Esophagus (tissue), 2 donors: Measurements from ENCODE around the gene ASIC4. TPM values are rescaled to one million over a fixed set of nuclear protein-coding genes. Genes with fewer than 3 reads are reported as not detected.
A peak's percentile ranks its signal among the peaks of the same experiment; 100 is the strongest.

Experiments
- H3K27ac ChIP-seq, 2 donors: one replicate each; pipeline ENCODE4 v1.5.1; 2013; ENCODE audit warnings: low read depth in 2 of 2, mild to moderate bottlenecking in 2 of 2, inconsistent platforms in 1 of 2, low read length in 1 of 2, moderate library complexity in 1 of 2
- H3K27me3 ChIP-seq, 2 donors: one replicate each; pipeline ENCODE4 v1.6.1; 2013; ENCODE audit warnings: low read length in 2 of 2, control low read depth in 1 of 2, mild to moderate bottlenecking in 1 of 2; ENCODE audit not compliant: insufficient read depth in 2 of 2, control insufficient read depth in 1 of 2
- H3K36me3 ChIP-seq, 2 donors: one replicate each; pipeline ENCODE4 v1.6.1; 2013; ENCODE audit warnings: low read length in 1 of 2; ENCODE audit not compliant: control insufficient read depth in 2 of 2, insufficient read depth in 2 of 2
- H3K4me1 ChIP-seq, 2 donors: one replicate each; pipeline ENCODE4 v1.6.1; 2013; ENCODE audit warnings: low read length in 1 of 2; ENCODE audit not compliant: control insufficient read depth in 2 of 2, insufficient read depth in 2 of 2
- H3K4me3 ChIP-seq, 2 donors: one replicate each; pipeline ENCODE4 v1.5.1; 2013; ENCODE audit warnings: low read length in 2 of 2, mild to moderate bottlenecking in 2 of 2, low read depth in 1 of 2, moderate library complexity in 1 of 2
- H3K9me3 ChIP-seq, 2 donors: one replicate each; pipeline ENCODE4 v1.6.1; 2013; ENCODE audit warnings: mild to moderate bottlenecking in 2 of 2, low read depth in 1 of 2, low read length in 1 of 2, moderate library complexity in 1 of 2; ENCODE audit not compliant: control insufficient read depth in 2 of 2, insufficient read depth in 1 of 2
- WGBS, 2 donors: extraction: QIAGEN DNeasy Blood & Tissue Kit; methylation state at CpG; one replicate each; pipeline ENCODE4 v1.1.7; 2013; 5-methylcytosine and 5-hydroxymethylcytosine counted together
- polyA plus RNA-seq, 2 donors: library from polyadenylated mRNA; stranded (reverse); fragments of 200-250 nt; gene quantifications; one replicate each; pipeline ENCODE4 v1.2.3, GENCODE V29; 2013
- donor health status: healthy with polysubstance abuse.
- donor health status: Bipolar disorder and iron deficiency.

The ASIC4 gene
- polyA plus RNA-seq, 2 donors: 0.01 to 0.02 TPM

DNA sequence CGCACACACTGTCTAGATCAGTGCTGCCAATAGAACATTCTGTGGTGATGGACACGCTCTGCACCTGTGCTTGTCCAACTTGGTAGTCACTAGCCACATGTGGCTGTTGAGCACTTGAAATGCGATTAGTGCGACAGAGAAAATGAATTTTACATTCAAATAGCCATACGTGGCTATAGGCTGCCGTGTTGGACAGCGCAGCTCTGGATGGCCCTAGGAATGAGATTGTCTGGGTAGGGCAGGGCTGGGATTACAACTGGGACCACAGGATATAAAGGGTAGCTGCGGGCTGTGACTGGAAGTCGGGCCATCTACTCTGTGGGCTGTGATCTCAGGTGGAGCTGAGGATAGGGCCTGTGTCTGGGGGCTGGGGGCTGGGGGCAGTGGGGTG is 5.2 kb downstream of the ASIC4 start:
- H3K9me3 ChIP-seq: no peaks in the 10 kb centered on the region
- no peaks in the 10 kb centered on the region for H3K36me3 ChIP-seq
- no peak overlapping the region for H3K4me3 ChIP-seq
- peaks cover 0 to 4% of the 10 kb centered on the region in 2 donors for H3K27me3 ChIP-seq
- 87 to 91% methylated on average over 9 of the region's 9 CpGs for WGBS, 2 donors
- peaks cover 0 to 2% of the 10 kb centered on the region in 2 donors for H3K4me1 ChIP-seq
- H3K27ac ChIP-seq: no peak overlapping the region

DNA sequence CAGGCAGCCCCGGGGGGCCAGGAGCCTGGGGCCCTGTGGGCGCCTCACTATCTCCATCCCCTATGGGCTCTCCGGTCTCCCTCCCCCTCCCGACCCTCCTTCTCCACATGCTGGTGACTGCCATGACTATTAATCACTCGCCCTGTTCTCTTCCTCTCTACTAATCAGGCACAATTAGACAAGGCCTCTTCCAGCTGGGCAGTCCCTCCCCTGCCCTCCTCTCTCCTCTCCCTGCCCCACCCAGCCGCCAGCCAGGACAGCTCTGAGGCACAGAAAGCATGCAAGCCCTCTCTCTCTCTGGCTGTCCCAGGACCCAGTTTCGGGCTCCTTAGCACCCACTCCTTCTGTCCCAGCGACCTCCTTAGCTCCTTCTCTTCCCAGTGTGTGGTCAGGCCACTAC is 5.8 kb downstream of the ASIC4 start:
- H3K4me1 ChIP-seq: peaks cover 0 to 2% of the 10 kb centered on the region in 2 donors
- H3K27ac ChIP-seq: no peak overlapping the region
- no peaks in the 10 kb centered on the region for H3K36me3 ChIP-seq
- no peak overlapping the region for H3K4me3 ChIP-seq
- WGBS, 2 donors: 68 to 71% methylated on average over 8 of the region's 8 CpGs
- no peaks in the 10 kb centered on the region for H3K9me3 ChIP-seq
- H3K27me3 ChIP-seq: peaks cover 0 to 4% of the 10 kb centered on the region in 2 donors

DNA sequence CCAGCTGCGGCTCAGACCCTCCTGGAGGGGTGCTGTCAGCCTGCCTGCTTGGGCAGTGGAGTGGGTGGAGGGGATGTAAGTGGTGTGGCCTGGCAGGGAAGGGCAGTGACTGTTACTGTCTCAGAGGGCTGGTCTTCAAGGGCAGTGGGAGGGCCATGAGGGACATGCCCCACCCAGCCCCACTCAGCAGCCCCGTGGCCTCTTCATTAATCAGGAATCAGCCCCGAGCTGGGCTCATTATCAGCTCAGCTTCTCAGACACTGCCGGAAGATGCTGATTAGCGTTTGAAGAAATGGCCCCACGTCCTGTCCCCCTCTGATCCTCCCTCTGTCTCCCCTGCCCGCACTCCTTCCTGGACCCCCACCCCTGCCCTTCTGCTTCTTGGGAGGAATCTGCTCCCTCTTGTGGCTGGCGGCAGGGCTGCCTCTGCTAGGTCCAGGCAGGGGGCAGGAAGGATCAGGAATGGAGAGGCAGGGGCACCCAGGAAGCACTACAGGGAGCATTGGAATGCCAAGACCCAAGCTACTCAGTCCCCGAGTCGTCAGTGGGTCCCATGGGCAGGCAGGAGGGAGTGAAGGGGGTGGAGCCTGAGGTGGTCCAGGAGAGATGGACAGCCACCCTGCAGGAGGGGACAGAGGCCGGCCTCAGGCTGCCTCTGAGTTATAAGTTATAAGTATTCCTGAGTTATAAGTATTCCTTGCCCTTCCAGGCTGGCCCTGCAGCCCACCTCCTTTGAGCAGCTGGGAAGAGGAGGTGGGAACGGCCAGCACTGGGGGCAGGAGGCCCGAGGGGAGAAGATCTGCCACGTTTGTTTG is 7.0 kb downstream of the ASIC4 start:
- no peak overlapping the region for H3K27ac ChIP-seq
- WGBS, 2 donors: 16 to 24% methylated on average over 14 of the region's 14 CpGs
- H3K4me1 ChIP-seq: peaks cover 0 to 2% of the 10 kb centered on the region in 2 donors
- peaks cover 0 to 4% of the 10 kb centered on the region in 2 donors for H3K27me3 ChIP-seq
- H3K9me3 ChIP-seq: no peaks in the 10 kb centered on the region
- no peak overlapping the region for H3K4me3 ChIP-seq
- no peaks in the 10 kb centered on the region for H3K36me3 ChIP-seq

DNA sequence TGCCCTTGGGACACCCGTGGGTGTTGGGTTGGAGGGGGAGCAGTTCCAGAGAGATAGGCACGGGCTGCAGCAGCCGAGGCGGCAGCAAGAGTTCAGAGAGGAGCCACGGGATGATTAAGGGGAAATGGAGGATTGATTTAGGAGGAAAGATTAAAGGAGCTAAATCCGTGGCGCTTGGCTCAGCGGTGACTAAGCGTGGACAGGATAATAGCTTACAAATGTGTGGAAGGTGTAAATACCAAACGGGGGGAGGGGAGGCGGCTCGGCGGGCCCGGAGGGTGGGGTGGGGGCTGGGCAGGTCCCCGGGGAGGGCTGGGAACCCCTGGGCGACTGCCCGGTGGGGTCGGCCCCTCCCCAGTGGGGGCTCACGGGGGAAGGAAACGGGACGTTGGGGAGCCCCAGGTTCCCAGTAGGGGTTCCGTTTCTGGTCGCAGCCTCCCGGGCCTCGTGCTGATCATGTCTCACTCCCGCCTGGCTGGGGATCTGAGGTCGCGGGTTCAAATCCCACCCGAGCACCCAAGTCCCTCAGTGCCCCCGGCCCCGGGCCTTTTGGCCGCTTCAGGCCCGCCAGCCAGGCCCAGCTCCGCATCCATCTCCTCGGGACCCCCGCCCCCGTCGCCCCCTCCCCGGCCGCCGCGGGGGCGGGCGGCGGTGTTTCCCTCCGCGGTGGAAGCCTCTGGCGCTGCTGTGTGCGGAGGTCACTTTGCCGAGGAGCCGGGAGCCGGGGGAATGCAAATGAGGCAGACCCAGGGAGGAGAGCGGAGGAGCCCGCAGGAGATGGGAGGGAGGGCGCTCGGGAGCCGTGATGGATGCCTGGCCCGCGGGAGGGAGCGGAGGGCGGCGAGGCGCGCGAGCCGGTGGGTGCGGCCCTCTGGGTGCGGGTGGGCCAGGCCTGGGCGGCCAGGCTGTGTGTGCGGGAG is 8.1 kb downstream of the ASIC4 start:
- Histone ChIP-seq H3K4me3 (peak overlapping the region; percentile 3 to 16), H3K4me1 (peaks cover 0 to 2% of the 10 kb centered on the region in 2 donors), H3K27ac (peak overlapping the region in 1 of 2 donors; percentile 17), H3K36me3 (no peaks in the 10 kb centered on the region), H3K9me3 (no peaks in the 10 kb centered on the region), H3K27me3 (peaks cover 0 to 4% of the 10 kb centered on the region in 2 donors)
- WGBS, 2 donors: 2% methylated on average over 50 to 70 of the region's 70 CpGs

DNA sequence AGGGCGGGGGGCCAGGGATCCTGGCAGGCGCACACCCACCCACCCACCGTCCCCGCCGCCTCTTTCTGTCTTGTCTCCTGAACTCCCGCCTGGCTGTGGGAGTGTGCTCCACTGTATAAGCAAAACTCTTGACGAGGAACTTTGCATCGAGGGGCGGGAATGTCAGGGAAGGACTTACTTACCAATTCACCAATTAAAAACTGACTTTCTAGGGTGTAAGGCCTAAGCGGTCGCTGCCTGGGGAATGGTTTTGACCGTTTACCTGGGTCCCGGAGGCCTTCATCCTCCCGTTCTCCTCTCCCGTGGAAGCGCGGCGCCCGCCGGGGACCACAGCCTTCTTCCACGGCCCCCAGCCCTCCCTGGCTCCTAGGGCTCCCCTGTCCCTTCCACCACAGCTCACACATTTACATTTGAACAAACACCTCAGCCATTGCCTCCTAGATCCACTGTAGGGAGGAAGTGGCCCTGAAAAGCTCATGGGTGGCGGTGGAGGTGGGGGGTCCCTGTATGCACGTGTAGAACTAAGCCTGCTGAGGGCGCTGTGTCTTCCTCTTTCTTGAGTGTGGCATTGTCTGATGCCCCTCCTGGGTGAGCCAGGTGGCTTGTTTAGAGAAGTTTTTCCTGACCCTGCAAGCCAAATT is 8.9 kb downstream of the ASIC4 start:
- 19 to 27% methylated on average over 24 of the region's 24 CpGs for WGBS, 2 donors
- no peaks in the 10 kb centered on the region for H3K36me3 ChIP-seq
- no peak overlapping the region for H3K4me3 ChIP-seq
- H3K9me3 ChIP-seq: no peaks in the 10 kb centered on the region
- H3K27ac ChIP-seq: no peak overlapping the region
- peaks cover 0 to 2% of the 10 kb centered on the region in 2 donors for H3K4me1 ChIP-seq
- peaks cover 0 to 4% of the 10 kb centered on the region in 2 donors for H3K27me3 ChIP-seq

DNA sequence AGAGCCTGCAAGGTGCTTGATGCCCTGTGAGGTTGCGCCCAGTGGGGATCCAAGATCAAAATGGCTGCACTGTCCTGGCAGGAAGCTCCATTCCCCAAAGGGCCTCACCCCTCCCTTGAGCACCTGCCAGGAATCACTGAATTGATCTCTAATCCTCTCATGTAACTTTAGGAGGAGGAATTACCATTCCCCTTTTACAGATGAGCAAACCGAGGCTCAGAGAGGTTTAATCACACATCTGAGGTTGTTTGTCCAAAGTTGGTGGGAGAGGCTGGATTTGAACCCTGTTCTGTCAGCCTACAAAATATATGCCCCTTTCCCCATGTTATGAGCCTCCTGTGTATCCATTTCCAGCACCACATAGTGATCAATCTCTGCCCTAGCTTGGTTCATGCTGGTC is 10.5 kb downstream of the ASIC4 start:
- Histone ChIP-seq H3K9me3 (no peaks in the 10 kb centered on the region), H3K4me3 (no peak overlapping the region), H3K4me1 (peaks cover 0 to 2% of the 10 kb centered on the region in 2 donors), H3K36me3 (no peaks in the 10 kb centered on the region), H3K27ac (no peak overlapping the region), H3K27me3 (peaks cover 0 to 7% of the 10 kb centered on the region in 2 donors)
- 88 to 93% methylated on average over 2 of the region's 2 CpGs for WGBS, 2 donors

DNA sequence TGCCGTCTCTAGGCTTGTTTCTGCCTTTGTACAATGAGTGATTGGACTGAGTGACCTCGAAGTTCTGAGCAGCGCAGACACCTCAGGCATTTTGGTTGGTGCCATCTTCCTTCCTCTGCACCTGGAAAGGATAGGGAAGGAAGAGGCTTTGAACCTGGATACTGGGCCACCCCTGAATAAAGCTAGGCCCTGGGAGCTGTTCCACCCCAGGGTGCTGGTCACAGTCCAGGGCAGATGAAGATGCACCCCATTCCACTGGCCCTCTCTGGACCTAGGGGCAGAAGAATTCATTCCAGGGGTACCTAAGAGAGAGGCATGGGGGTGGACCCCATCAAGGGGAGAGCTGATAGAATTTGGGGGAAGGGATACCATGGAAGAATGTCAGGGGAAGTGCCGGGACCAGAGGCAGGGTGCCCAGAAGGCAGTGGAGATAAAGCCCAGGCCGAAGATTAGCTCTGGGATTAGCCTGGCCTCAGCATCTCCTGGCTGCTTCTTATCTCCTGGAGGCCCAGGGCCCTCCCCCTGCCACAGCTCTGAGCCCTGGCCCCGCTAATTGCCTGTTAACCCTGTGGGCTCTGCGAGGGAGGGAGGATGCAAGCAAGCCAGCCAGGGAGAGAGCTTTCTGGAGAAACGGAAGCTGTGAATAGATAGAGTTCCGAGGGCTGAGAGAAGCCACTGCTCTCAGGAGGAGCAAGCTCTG is 11.4 kb downstream of the ASIC4 start:
- 49 to 65% methylated on average over 9 of the region's 9 CpGs for WGBS, 2 donors

DNA sequence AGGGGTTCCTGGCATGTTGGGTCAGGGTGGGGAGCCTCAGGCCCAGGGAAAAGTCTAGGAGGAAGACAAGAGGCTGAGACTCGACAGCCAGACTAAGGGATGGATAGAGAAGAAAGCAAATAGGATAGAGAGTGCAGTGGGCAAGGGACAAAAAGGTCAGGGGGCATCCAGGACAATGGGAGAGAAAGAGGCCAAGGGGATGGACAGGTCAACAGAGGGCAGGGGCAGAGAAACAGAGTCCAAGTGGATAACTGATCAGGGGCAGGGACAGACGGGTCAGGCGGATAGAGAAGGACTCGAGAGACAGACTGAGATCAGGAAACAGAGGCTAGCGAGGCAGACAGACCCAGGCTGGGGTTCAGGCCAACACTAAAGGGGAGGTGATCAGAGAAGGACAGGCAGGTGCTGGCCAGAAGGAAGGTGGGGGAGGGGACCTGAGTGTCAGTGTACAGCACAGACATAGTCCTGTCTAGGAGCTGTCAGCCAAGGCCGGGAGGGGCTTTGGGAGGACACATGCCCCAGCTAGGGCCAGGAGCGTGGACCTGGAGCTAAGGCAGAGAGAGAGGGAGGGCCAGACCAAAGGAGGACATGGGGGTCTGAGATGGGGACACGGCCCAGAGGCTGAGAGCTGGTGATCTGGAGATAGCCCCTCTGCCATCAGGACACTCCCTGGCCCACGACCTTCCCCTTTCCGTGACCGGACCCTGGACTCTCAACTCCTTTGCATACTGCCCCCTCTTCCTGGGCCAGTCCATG is 12.2 kb downstream of the ASIC4 start:
- H3K27ac ChIP-seq: no peak overlapping the region
- H3K36me3 ChIP-seq: no peaks in the 10 kb centered on the region
- peaks cover 0 to 7% of the 10 kb centered on the region in 2 donors for H3K27me3 ChIP-seq
- H3K9me3 ChIP-seq: no peaks in the 10 kb centered on the region
- WGBS, 2 donors: 62 to 64% methylated on average over 10 to 11 of the region's 11 CpGs
- H3K4me3 ChIP-seq: no peak overlapping the region
- H3K4me1 ChIP-seq: peaks cover 0 to 2% of the 10 kb centered on the region in 2 donors

More for the DNA sequence above, 11.4 kb downstream of the ASIC4 start:
- Histone ChIP-seq H3K27me3 (peaks cover 0 to 7% of the 10 kb centered on the region in 2 donors), H3K4me3 (no peak overlapping the region), H3K9me3 (no peaks in the 10 kb centered on the region), H3K4me1 (peaks cover 0 to 2% of the 10 kb centered on the region in 2 donors), H3K27ac (no peak overlapping the region), H3K36me3 (no peaks in the 10 kb centered on the region)
